ENCODE data around the gene TMEM69.

- TF ChIP-seq, protein P1, sequence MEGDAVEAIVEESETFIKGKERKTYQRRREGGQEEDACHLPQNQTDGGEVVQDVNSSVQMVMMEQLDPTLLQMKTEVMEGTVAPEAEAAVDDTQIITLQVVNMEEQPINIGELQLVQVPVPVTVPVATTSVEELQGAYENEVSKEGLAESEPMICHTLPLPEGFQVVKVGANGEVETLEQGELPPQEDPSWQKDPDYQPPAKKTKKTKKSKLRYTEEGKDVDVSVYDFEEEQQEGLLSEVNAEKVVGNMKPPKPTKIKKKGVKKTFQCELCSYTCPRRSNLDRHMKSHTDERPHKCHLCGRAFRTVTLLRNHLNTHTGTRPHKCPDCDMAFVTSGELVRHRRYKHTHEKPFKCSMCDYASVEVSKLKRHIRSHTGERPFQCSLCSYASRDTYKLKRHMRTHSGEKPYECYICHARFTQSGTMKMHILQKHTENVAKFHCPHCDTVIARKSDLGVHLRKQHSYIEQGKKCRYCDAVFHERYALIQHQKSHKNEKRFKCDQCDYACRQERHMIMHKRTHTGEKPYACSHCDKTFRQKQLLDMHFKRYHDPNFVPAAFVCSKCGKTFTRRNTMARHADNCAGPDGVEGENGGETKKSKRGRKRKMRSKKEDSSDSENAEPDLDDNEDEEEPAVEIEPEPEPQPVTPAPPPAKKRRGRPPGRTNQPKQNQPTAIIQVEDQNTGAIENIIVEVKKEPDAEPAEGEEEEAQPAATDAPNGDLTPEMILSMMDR (IDR thresholded peaks at IDR 0.05), result no peak
- no peak for TF ChIP-seq POLR2A (IDR thresholded peaks at IDR 0.05)
Measured at GRCh38 chr1:45656573-45657226, 31.3 kb upstream of the TMEM69 start.
